Thoracic aorta (tissue), 2 donors: ENCODE data around the gene COQ10A. TPM values are rescaled to one million over a fixed set of nuclear protein-coding genes. Genes with fewer than 3 reads are reported as not detected.

ENCODE experiments used
- ATAC-seq: fragments of 150-250 bp; one replicate; pipeline ENCODE4 v1.8.0; 2017; ENCODE audit warnings: low read depth; ENCODE audit not compliant: insufficient number of reproducible peaks, low FRiP score
- DNase-seq: peaks from one replicate; pipeline ENCODE4 v3.0.0-alpha.2; 2020; ENCODE audit warnings: low spot score
- H3K27ac ChIP-seq, 2 donors: fragments of 200-600 bp; sonication (generic); 1 replicate in 1 of 2; 2 replicates in 1 of 2; pipeline ENCODE4 v1.5.1; 2016; ENCODE audit warnings: mild to moderate bottlenecking in 2 of 2, moderate library complexity in 2 of 2
- H3K27me3 ChIP-seq: fragments of 200-600 bp; sonication (generic); replicated peaks from 2 replicates; pipeline ENCODE4 v1.6.0; 2016; ENCODE audit warnings: mild to moderate bottlenecking; ENCODE audit not compliant: insufficient read depth
- H3K36me3 ChIP-seq: fragments of 200-600 bp; sonication (generic); one replicate; pipeline ENCODE4 v1.5.1; 2016
- H3K4me1 ChIP-seq, 2 donors: fragments of 200-600 bp; sonication (generic); 1 replicate in 1 of 2; 2 replicates in 1 of 2; pipeline versions ENCODE4 v1.5.1 to v1.6.0; 2016; ENCODE audit warnings: low read depth in 2 of 2, mild to moderate bottlenecking in 1 of 2; ENCODE audit not compliant: control insufficient read depth in 1 of 2
- H3K4me3 ChIP-seq: fragments of 200-600 bp; sonication (generic); 2 replicates; pipeline ENCODE4 v1.5.1; 2016; ENCODE audit warnings: mild to moderate bottlenecking
- H3K9me3 ChIP-seq: fragments of 200-600 bp; sonication (generic); 2 replicates; pipeline ENCODE4 v1.5.1; 2016
- total RNA-seq, 2 donors: library from RNA; depleted of rRNA; stranded (reverse); fragments of >200 nt; gene quantifications; one replicate each; pipeline versions ENCODE4 v1.1.0 to v1.2.3, GENCODE V29; 2016
- TF ChIP-seq, protein P1 (sequence below): fragments of 200-600 bp; sonication (generic); IDR thresholded peaks from one replicate; pipeline ENCODE4 v1.5.1; 2019; ENCODE audit warnings: antibody characterized with exemption

Gene COQ10A
- total RNA-seq, 2 donors from 2014 or later: 14.6 to 26.3 TPM

DNA sequence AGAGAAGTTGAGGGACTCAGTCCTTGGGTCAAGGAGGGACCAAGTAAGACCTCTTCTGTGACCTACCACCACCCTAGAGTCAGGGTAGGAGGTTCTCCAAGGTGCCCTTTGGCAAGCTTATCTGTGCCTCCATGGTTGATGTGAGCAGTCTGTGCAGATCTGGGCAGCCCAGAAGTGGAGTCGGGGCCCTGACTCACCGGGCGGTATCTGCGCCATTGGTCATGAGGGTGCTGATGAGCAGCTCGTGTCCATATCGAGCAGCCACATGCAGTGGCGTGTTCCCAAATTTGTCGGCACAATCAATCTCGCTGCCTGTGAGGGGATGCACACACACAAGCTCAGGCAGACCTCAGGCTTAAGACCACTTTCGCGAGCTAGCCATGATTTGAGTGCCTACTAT, 13.7 kb upstream of the COQ10A start:
- Histone ChIP-seq H3K27me3 (no peaks in the 10 kb centered on the region), H3K4me1 (peaks cover 13 to 22% of the 10 kb centered on the region in 2 donors), H3K27ac (no peak overlapping the region), H3K36me3 (peaks cover 64% of the 10 kb centered on the region), H3K9me3 (no peaks in the 10 kb centered on the region), H3K4me3 (no peak overlapping the region)
- DNase-seq (no peak), ATAC-seq (no peak)
- TF ChIP-seq, protein P1, sequence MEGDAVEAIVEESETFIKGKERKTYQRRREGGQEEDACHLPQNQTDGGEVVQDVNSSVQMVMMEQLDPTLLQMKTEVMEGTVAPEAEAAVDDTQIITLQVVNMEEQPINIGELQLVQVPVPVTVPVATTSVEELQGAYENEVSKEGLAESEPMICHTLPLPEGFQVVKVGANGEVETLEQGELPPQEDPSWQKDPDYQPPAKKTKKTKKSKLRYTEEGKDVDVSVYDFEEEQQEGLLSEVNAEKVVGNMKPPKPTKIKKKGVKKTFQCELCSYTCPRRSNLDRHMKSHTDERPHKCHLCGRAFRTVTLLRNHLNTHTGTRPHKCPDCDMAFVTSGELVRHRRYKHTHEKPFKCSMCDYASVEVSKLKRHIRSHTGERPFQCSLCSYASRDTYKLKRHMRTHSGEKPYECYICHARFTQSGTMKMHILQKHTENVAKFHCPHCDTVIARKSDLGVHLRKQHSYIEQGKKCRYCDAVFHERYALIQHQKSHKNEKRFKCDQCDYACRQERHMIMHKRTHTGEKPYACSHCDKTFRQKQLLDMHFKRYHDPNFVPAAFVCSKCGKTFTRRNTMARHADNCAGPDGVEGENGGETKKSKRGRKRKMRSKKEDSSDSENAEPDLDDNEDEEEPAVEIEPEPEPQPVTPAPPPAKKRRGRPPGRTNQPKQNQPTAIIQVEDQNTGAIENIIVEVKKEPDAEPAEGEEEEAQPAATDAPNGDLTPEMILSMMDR: no peak

DNA sequence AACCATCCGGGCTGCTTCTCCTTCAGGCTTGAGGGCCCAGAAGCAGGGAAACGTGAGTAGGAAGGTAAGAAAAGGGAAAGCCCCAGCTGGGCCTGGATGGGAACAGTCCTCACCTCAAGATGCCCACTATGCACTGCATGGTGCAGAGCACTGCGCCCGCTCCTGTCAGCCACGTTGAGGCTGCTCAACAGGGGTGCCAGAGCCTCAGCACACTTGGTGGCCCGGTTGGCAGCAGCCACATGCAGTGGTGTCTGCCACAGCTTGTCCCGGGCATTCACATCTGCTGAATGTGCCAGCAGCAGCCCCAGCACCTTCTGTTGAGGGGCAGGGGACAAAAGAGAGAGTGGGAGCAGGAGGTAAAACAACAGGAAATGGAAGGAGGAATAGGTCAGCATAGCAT, 11.1 kb upstream of the COQ10A start:
- H3K36me3 ChIP-seq: peaks cover 47% of the 10 kb centered on the region
- no peak overlapping the region for H3K27ac ChIP-seq
- ATAC-seq: no peak
- H3K9me3 ChIP-seq: no peaks in the 10 kb centered on the region
- TF ChIP-seq, protein P1: no peak
- H3K27me3 ChIP-seq: no peaks in the 10 kb centered on the region
- peaks cover 13 to 30% of the 10 kb centered on the region in 2 donors for H3K4me1 ChIP-seq
- DNase-seq: no peak
- H3K4me3 ChIP-seq: no peak overlapping the region

DNA sequence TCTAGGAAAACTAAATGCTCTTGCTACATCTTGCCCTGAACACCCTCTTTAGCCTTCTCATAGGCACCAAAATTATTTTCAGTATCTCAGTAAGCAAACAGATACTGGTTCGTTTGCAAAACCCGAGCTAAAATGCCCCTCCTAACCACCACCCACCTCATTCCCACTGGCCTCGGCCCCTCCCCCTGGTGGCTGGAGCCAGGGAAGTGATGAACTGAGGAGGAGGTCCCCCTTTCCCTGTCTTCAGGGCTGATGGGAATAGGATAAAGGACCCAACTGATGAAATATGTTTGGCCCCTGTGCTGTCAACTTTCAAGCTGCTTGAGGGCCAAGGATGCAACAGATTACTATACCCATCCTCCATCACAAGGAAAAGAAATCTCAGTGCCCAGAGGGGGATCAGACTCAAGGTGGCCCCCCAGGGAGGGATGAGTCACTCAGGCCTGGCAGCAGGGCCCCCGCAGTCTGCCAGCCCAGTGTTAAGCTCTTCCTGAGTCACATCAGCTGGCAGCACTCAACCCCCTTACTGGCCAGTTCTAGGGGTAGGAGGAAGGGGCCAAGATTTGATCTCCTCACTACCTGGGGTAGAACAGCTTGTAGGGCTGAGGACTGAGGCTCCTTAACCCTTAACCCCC, 10.3 kb upstream of the COQ10A start:
- no peak for DNase-seq

DNA sequence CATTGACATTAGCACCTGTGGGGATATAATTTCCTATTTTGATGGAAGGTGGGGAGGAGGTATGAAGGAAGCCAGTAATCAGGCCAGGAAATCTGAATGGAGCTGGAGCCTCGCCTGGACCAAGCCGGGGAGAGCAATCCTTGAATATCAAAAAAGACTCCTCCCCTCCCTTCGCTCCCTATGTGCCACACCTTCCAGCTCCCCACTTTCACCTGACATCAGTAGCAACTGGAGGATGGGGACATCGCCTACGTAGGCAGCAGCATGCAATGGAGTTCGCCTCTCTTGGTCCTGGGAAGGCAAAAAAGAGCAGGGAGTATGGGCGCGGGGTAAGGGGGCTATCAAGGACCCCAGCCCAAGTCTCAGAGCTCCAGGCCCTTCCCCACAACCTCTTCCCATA, 9.7 kb upstream of the COQ10A start:
- H3K4me1 ChIP-seq: peaks cover 13 to 30% of the 10 kb centered on the region in 2 donors
- peak overlapping the region; percentile 6 to 14 for H3K27ac ChIP-seq
- H3K4me3 ChIP-seq: peak overlapping the region; percentile 85
- no peaks in the 10 kb centered on the region for H3K27me3 ChIP-seq
- DNase-seq (no peak), ATAC-seq (no peak)
- H3K36me3 ChIP-seq: peaks cover 36% of the 10 kb centered on the region
- no peaks in the 10 kb centered on the region for H3K9me3 ChIP-seq
- TF ChIP-seq, protein P1: no peak

More for the DNA sequence above, 10.3 kb upstream of the COQ10A start:
- Histone ChIP-seq H3K9me3 (no peaks in the 10 kb centered on the region), H3K27ac (peak overlapping the region; percentile 6 to 8), H3K27me3 (no peaks in the 10 kb centered on the region), H3K4me1 (peaks cover 13 to 30% of the 10 kb centered on the region in 2 donors), H3K36me3 (peaks cover 42% of the 10 kb centered on the region), H3K4me3 (peak overlapping the region; percentile 85)
- TF ChIP-seq, protein P1: no peak
- ATAC-seq: no peak

DNA sequence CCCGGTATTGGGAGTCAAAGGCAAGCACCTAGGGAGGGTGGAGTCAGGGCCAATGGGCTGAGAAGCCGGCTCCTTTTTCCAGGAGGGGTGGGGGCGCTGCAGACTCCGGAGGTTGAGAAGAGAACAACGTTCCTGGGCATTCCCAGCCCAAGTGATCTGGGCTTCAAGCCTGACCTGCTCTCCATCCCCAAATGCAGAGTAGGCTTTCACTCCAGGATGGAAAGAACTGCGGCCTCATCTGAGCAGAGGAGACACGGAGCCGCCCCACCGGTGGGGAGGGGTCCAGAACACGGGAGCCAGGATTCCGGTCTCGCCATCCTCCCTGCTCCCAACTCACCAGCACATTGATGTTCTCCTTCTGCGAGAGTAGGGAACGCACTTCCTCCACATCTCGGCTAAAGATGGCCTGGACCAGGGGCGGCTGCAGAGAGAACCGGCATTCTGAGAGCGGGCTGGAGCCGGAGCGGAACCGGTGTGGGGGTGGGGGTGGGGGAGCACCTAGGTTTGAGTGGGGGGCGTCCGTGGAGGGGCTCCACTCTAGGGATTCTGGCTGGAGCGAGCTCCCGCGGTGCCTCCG, 9.2 kb upstream of the COQ10A start:
- TF ChIP-seq, protein P1: no peak
- Histone ChIP-seq H3K9me3 (no peaks in the 10 kb centered on the region), H3K27ac (peak overlapping the region; percentile 73 to 75), H3K4me1 (peaks cover 13 to 30% of the 10 kb centered on the region in 2 donors), H3K27me3 (no peaks in the 10 kb centered on the region), H3K36me3 (peaks cover 31% of the 10 kb centered on the region), H3K4me3 (peak overlapping the region; percentile 85)
- no peak for ATAC-seq
- no peak for DNase-seq
